PC-3 (cell line): ENCODE measurements around the gene CPNE7.

Experiments
- CTCF ChIP-seq: fragments of 300-600 bp; sonication (generic); conservative IDR thresholded peaks from 2 replicates; pipeline ENCODE4 v1.5.1; 2017; ENCODE audit warnings: antibody characterized with exemption, low read depth, mild to moderate bottlenecking, low read length
- EZH2phosphoT487 ChIP-seq: fragments of 300-600 bp; sonication (generic); IDR thresholded peaks from 2 replicates; pipeline ENCODE4 v1.6.1; 2018; ENCODE audit warnings: mild to moderate bottlenecking, antibody characterized with exemption, low read length, borderline replicate concordance

- TF ChIP-seq CTCF (peak; percentile 74), EZH2phosphoT487 (no peak)
These were observed 18.5 kb upstream of the CPNE7 start for GRCh38 chr16:89556750-89557689.
